OCI-LY1 (cell line): ENCODE measurements around the gene PRKACB.

ENCODE experiments used
- CTCF ChIP-seq: fragments of 200-600 bp; sonication (generic), shearing (Covaris generic); IDR thresholded peaks from 2 replicates; pipeline ENCODE4 v1.5.1; 2017; ENCODE audit warnings: mild to moderate bottlenecking, antibody characterized with exemption, low read length, moderate library complexity, mixed read lengths
- EZH2 ChIP-seq: fragments of 200-600 bp; sonication (generic), shearing (Covaris generic); IDR thresholded peaks from 2 replicates; pipeline ENCODE4 v1.8.0; 2017; ENCODE audit warnings: borderline replicate concordance, mixed run types, mild to moderate bottlenecking, antibody characterized with exemption, low read length, moderate library complexity, mixed read lengths

GRCh38 chr1:84267476-84267875, 123.4 kb downstream of the PRKACB start:
- TF ChIP-seq CTCF (no peak), EZH2 (no peak)
